Measurements from ENCODE around the gene HTD2.

Gene HTD2

DNA sequence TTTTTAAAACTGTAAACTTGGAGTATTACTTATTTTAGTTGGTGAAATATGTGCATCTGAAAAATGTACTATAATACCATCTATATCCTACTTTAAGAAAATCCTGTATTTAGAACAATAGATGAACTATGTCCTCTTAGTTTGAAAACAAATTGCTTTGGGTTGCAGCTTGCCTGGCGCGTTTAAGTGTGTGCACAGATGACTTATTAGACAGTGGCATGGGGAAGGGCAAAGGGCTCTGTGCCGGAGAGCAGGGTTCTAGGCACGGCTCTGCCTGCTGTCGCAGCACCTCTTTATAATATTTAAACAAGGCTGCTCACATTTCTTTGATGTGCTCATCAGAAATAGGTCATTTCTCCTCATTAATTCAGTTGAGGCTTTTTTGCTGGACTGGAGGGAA lies 36.4 kb downstream of the HTD2 start:
- H3K27ac ChIP-seq, result no peak overlapping the region
- TF ChIP-seq, protein P1, sequence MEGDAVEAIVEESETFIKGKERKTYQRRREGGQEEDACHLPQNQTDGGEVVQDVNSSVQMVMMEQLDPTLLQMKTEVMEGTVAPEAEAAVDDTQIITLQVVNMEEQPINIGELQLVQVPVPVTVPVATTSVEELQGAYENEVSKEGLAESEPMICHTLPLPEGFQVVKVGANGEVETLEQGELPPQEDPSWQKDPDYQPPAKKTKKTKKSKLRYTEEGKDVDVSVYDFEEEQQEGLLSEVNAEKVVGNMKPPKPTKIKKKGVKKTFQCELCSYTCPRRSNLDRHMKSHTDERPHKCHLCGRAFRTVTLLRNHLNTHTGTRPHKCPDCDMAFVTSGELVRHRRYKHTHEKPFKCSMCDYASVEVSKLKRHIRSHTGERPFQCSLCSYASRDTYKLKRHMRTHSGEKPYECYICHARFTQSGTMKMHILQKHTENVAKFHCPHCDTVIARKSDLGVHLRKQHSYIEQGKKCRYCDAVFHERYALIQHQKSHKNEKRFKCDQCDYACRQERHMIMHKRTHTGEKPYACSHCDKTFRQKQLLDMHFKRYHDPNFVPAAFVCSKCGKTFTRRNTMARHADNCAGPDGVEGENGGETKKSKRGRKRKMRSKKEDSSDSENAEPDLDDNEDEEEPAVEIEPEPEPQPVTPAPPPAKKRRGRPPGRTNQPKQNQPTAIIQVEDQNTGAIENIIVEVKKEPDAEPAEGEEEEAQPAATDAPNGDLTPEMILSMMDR (conservative IDR thresholded peaks at IDR 0.05), result no peak

DNA sequence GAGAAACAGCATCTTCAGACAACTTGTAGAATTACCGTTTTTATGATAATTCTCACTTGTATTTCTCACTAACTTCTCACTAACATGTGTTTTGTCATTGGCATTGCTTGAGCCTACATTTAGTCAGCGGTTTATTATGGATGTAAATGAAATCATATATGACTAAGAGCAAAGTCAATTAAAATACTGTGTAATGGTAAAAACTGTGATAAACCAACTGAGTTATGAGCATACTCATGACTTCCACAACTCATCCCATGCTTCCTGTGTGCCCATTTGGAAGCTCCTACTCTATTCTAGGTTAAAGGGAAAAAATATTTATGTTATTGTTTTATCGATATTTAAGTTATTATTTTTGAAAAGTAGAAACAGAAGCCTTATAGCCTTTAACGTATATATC lies 39.1 kb downstream of the HTD2 start:
- TF ChIP-seq, protein P1 (conservative IDR thresholded peaks at IDR 0.05), result no peak
- H3K27ac ChIP-seq, result no peak overlapping the region

DNA sequence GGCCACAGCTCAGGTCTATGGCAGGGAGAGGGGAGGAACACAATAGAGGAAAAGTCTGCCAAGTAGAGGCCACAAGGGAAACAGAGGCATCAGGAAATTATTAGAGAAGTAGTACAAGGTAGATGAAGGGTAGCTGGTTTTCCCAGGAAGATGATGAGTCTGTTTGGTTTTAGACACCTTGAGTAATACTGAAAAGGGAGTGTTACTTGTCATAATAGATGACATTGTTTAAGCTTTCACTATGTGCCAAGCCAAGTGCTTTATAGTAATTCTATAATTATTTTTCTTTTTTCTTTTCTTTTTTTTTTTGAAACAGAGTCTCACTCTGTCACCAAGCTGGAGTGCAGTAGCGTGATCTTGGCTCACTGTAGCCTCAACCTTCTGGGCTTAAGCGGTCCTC lies 40.0 kb downstream of the HTD2 start:
- TF ChIP-seq, protein P1 (conservative IDR thresholded peaks at IDR 0.05), result no peak
- H3K27ac ChIP-seq, result no peak overlapping the region

DNA sequence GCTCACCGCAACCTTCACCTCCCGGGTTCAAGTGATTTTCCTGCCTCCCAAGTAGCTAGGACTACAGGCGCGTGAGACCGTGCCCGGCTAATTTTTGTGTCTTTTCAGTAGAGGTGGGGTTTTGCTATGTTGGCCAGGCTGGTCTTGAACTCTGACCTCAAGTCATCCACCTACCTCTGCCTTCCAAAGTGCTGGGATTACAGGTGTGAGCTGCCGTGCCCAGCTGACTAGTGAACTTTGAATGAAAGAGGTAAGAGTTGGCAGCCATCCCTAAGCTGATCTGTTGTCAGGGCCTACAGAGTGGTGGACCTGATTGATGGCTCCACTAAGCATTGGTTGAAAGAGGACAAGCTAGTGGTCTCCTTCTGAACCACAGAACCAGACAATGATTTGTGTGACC lies 41.7 kb downstream of the HTD2 start:
- no peak overlapping the region for H3K27ac ChIP-seq
- TF ChIP-seq, protein P1 (conservative IDR thresholded peaks at IDR 0.05), result no peak

DNA sequence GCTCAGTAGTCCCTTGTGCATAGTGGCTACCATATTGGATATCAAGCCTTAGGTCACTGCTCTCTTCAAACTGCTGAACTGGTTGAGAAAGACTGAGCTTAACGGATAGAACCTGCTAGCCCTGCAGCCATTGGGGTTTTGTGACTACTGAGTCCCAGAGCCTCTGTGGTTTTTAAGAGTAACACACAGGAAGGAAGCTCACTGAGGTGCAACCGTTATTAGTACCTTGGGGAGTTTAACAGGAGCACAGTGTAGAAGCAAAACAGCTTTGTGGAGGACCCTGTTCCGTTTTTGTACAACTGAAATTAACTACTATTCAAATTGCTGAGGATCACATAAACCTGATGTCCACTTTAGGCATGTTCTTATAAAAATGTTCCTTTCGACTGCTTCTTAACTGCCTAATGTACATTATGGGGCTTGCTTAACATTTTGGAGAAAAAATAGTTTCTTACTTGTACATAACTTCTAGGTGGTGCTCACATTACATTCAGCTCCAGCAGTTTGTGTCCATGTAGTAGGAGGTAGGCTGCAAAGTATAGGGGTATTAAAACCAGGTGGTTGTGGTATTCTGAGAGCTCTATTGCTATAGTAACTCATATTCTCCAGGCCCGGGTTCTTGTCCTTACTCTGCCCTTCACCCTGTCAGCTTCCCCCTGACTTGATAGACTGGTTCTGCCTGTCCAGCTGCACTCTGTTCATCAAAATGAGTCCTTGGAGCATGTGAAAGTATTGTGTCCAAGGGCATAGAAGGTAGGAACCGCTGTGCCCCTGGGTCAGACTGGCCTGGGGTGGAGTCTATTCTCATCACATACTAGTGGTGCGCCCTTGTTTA lies 43.7 kb downstream of the HTD2 start:
- TF ChIP-seq, protein P1 (conservative IDR thresholded peaks at IDR 0.05), result no peak
- peak overlapping the region; percentile 31; the same call in 1 of the 2 replicates for H3K27ac ChIP-seq

DNA sequence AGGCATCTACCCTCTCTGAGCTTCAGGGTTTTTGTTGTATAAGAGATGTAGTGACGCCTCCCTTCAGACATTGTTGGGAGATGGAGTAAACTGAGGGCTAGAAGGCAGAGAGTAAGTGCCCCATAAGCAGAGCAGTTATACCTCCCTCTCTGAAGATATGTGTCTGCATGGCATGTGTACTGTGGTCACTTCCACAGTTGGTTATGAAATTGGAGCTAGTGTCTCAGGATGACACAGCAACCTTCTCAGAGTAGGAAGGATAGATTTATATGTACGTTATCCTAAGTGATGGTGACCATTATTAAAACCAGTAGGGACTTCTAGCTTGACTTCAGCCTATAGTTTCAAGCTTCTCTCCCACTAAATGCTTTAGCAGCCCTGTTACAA lies 44.3 kb downstream of the HTD2 start:
- peak overlapping the region; percentile 31; the same call in 1 of the 2 replicates for H3K27ac ChIP-seq
- TF ChIP-seq, protein P1 (conservative IDR thresholded peaks at IDR 0.05), result no peak

DNA sequence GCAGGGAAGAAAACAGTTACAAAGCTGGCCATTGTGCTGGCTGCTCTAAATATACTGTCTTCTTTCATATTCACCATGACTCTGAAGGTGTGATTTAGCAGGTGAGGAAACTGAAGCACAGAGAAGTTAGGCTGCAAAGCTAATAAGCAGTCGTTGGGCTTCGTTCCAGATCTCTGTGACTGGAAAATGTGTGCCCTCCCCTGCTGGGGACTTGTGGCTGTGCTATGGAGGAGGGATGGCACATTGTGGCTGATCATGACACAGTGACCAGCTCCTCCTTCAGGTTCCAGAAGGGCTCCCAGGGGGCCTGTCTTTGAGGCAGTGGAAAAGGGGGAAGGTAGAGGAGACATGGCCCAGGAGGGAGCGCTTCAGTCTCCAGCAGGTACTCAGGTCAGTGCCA lies 45.6 kb downstream of the HTD2 start:
- H3K27ac ChIP-seq, result no peak overlapping the region
- TF ChIP-seq, protein P1 (conservative IDR thresholded peaks at IDR 0.05), result no peak; the same call in 1 of the 2 replicates

All from VCaP (cell line).